HepG2 (cell line): ENCODE data around the gene TMED6. TPM values are rescaled to one million over a fixed set of nuclear protein-coding genes. Genes with fewer than 3 reads are reported as not detected.
A peak's percentile ranks its signal among the peaks of the same experiment; 100 is the strongest.

ENCODE experiments used
- AGO1 ChIP-seq: fragments of 200-400 bp; formaldehyde crosslinking; IDR thresholded peaks from 2 replicates; pipeline ENCODE4 v1.6.1; 2017; ENCODE audit warnings: mild to moderate bottlenecking, low read depth, low read length, moderate library complexity; ENCODE audit not compliant: poor library complexity, severe bottlenecking
- ATF7 ChIP-seq, 2 experiments: fragments of 450-650 bp in 1 of 2; sonication (generic) in 1 of 2; formaldehyde crosslinking in 1 of 2; IDR thresholded peaks; 2 replicates each; pipeline versions ENCODE4 v1.4.0 to v1.6.1; 2016 to 2020; ENCODE audit warnings: antibody characterized with exemption in 1 of 2, mild to moderate bottlenecking in 1 of 2, missing genetic modification reagents in 1 of 2
- BCL6 ChIP-seq: IDR thresholded peaks from 2 replicates; pipeline ENCODE4 v1.6.1; 2016; ENCODE audit warnings: missing genetic modification reagents, missing compliant biosample characterization
- CEBPB ChIP-seq: IDR thresholded peaks from 2 replicates; pipeline ENCODE4 v1.6.1; 2011; ENCODE audit warnings: low read depth, low read length, improper control_type of control experiment, borderline replicate concordance
- DBP ChIP-seq: sonication (generic); formaldehyde crosslinking; IDR thresholded peaks from 2 replicates; pipeline ENCODE4 v1.4.0; 2020; ENCODE audit warnings: missing genetic modification reagents; ENCODE audit errors: not compliant biosample characterization
- DNMT1 ChIP-seq: sonication (generic); formaldehyde crosslinking; IDR thresholded peaks from 2 replicates; pipeline ENCODE4 v1.5.1; 2020; ENCODE audit warnings: mild to moderate bottlenecking, missing genetic modification reagents
- HDAC2 ChIP-seq: sonication (generic); formaldehyde crosslinking; IDR thresholded peaks from 2 replicates; pipeline ENCODE4 v1.4.0; 2020; ENCODE audit warnings: missing genetic modification reagents
- HMGXB4 ChIP-seq, 2 experiments: sonication (generic) in 1 of 2; formaldehyde crosslinking in 1 of 2; IDR thresholded peaks; 2 replicates each; pipeline versions ENCODE4 v1.4.0 to v1.6.1; 2018 to 2020; ENCODE audit warnings: missing genetic modification reagents in 2 of 2, borderline replicate concordance in 1 of 2, low read depth in 1 of 2, mild to moderate bottlenecking in 1 of 2, missing biosample characterization in 1 of 2
- MAZ ChIP-seq, 2 experiments: sonication (generic) in 1 of 2; formaldehyde crosslinking in 1 of 2; IDR thresholded peaks; 2 replicates each; pipeline versions ENCODE4 v1.5.0 to v1.6.1; 2012 to 2020; ENCODE audit warnings: low read depth in 2 of 2, mild to moderate bottlenecking in 2 of 2, borderline replicate concordance in 1 of 2, improper control_type of control experiment in 1 of 2, low read length in 1 of 2, missing genetic modification reagents in 1 of 2, moderate library complexity in 1 of 2
- MTF1 ChIP-seq: sonication (generic); formaldehyde crosslinking; IDR thresholded peaks from 2 replicates; pipeline ENCODE4 v1.5.0; 2020; ENCODE audit warnings: missing genetic modification reagents
- RXRA ChIP-seq: sonication (generic); formaldehyde crosslinking; IDR thresholded peaks from 2 replicates; pipeline ENCODE4 v1.5.1; 2020; ENCODE audit warnings: missing genetic modification reagents
- SRSF1 ChIP-seq: fragments of 200-400 bp; formaldehyde crosslinking; optimal IDR thresholded peaks from 2 replicates; pipeline ENCODE3; 2017; ENCODE audit warnings: mild to moderate bottlenecking, low read depth, low read length, moderate library complexity
- XRCC5 ChIP-seq: fragments of 200-400 bp; formaldehyde crosslinking; optimal IDR thresholded peaks from 2 replicates; pipeline ENCODE3; 2017; ENCODE audit warnings: mild to moderate bottlenecking, low read length
- ZBTB1 ChIP-seq: sonication (generic); formaldehyde crosslinking; IDR thresholded peaks from 2 replicates; pipeline ENCODE4 v1.4.0; 2020; ENCODE audit warnings: missing genetic modification reagents, borderline replicate concordance
- ZNF124 ChIP-seq: sonication (generic); formaldehyde crosslinking; IDR thresholded peaks from 2 replicates; pipeline ENCODE4 v1.4.0; 2020; ENCODE audit warnings: missing genetic modification reagents
- ZNF17 ChIP-seq: sonication (generic); formaldehyde crosslinking; IDR thresholded peaks from 2 replicates; pipeline ENCODE4 v1.5.0; 2020; ENCODE audit warnings: mild to moderate bottlenecking, missing genetic modification reagents
- ZNF234 ChIP-seq: sonication (generic); formaldehyde crosslinking; conservative IDR thresholded peaks from 2 replicates; pipeline ENCODE4 v1.5.1; 2020; ENCODE audit warnings: mild to moderate bottlenecking, missing genetic modification reagents
- ZNF382 ChIP-seq: sonication (generic); formaldehyde crosslinking; IDR thresholded peaks from 2 replicates; pipeline ENCODE4 v1.5.0; 2020; ENCODE audit warnings: missing genetic modification reagents, mild to moderate bottlenecking, borderline replicate concordance
- ZNF576 ChIP-seq: sonication (generic); formaldehyde crosslinking; IDR thresholded peaks from 2 replicates; pipeline ENCODE4 v1.4.0; 2020; ENCODE audit warnings: mild to moderate bottlenecking, missing genetic modification reagents
- ZNF577 ChIP-seq: sonication (generic); formaldehyde crosslinking; IDR thresholded peaks from 2 replicates; pipeline ENCODE4 v1.4.0; 2020; ENCODE audit warnings: mild to moderate bottlenecking, low read depth, missing genetic modification reagents, borderline replicate concordance
- ZNF644 ChIP-seq: IDR thresholded peaks from 2 replicates; pipeline ENCODE4 v1.6.1; 2016; ENCODE audit warnings: low read depth
- ZNF652 ChIP-seq: IDR thresholded peaks from 2 replicates; pipeline ENCODE4 v1.6.1; 2016; ENCODE audit warnings: low read depth, borderline replicate concordance
- ZNF674 ChIP-seq: sonication (generic); formaldehyde crosslinking; IDR thresholded peaks from 2 replicates; pipeline ENCODE4 v1.5.0; 2020; ENCODE audit warnings: low read depth, mild to moderate bottlenecking, missing genetic modification reagents
- ZNF782 ChIP-seq: sonication (generic); formaldehyde crosslinking; IDR thresholded peaks from 2 replicates; pipeline ENCODE4 v1.4.0; 2020; ENCODE audit warnings: missing genetic modification reagents, mild to moderate bottlenecking, borderline replicate concordance
- ZSCAN31 ChIP-seq: sonication (generic); formaldehyde crosslinking; IDR thresholded peaks from 2 replicates; pipeline ENCODE4 v1.5.0; 2020; ENCODE audit warnings: low read depth, mild to moderate bottlenecking, missing genetic modification reagents
- polyA plus RNA-seq, 8 experiments: library from polyadenylated mRNA; depleted of rRNA in 3 of 8; stranded (reverse) in 7 of 8; unstranded in 1 of 8; fragments of >200 nt; fragmentation: Illumina TruSeq in 4 of 8; extraction: Trizol in 4 of 8; gene quantifications; 2 replicates each; pipeline versions ENCODE4 v1.2.1 to v1.2.3, GENCODE V29; 2011 to 2016; ENCODE audit warnings: low read depth in 4 of 8, missing spikeins in 1 of 8, mixed read lengths in 1 of 8; ENCODE audit not compliant: insufficient read depth in 1 of 8
- total RNA-seq, 5 experiments: library from RNA; depleted of rRNA; stranded (reverse); fragments of >200 nt; fragmentation: Illumina TruSeq; extraction: Trizol; gene quantifications; 2 replicates each; pipeline ENCODE4 v1.2.3, GENCODE V29; 2016; ENCODE audit warnings: low read depth in 1 of 5
- TF ChIP-seq, protein P1 (sequence below): sonication (generic); formaldehyde crosslinking; IDR thresholded peaks from 2 replicates; pipeline ENCODE4 v1.5.0; 2020; ENCODE audit warnings: missing genetic modification reagents, mild to moderate bottlenecking, borderline replicate concordance

TMED6 gene
- total and polyA plus RNA-seq, 2 of the 13 experiments (the other 11 are each of a cell fraction or from before 2014, with no cell fraction given) = 9.8 to 14.4 TPM

- TF ChIP-seq DBP (CRISPR knock-in tag) (no peak), ZNF17 (CRISPR knock-in tag) (no peak), BCL6 (CRISPR knock-in tag) (peak; percentile 85), MTF1 (no peak), ZNF644 (CRISPR knock-in tag) (peak; percentile 25), DNMT1 (CRISPR knock-in tag) (no peak), ATF7 (IDR thresholded peaks at IDR 0.05) (peak; percentile 93), ATF7 (CRISPR knock-in tag; IDR thresholded peaks at IDR 0.05) (peak; percentile 27; the same call in 1 of the 2 replicates), ZNF234 (CRISPR knock-in tag) (no peak), ZSCAN31 (CRISPR knock-in tag) (peak; percentile 78), ZNF652 (CRISPR knock-in tag) (no peak; the same call in 1 of the 2 replicates), ZNF124 (CRISPR knock-in tag) (peak; percentile 91), MAZ (IDR thresholded peaks at IDR 0.05; ENCODE audit: borderline replicate concordance, low read depth, low read length) (0 out of 2 replicates have a peak, but pooled peaks have one; percentile 43), MAZ (CRISPR knock-in tag; IDR thresholded peaks at IDR 0.05; ENCODE audit: low read depth) (peak; percentile 78), XRCC5 (peak; percentile 44), ZNF576 (CRISPR knock-in tag) (no peak), HMGXB4 (CRISPR knock-in tag; IDR thresholded peaks at IDR 0.05; ENCODE audit: borderline replicate concordance in 1 of 2, low read depth in 1 of 2) (peak; percentile 66 to 73; a peak in 3 of 4 replicates), RXRA (CRISPR knock-in tag) (no peak; the same call in 1 of the 2 replicates), ZBTB1 (CRISPR knock-in tag) (no peak), SRSF1 (no peak), ZNF674 (CRISPR knock-in tag) (no peak), ZNF577 (CRISPR knock-in tag) (no peak), ZNF382 (no peak), HDAC2 (peak; percentile 84), CEBPB (peak; percentile 97), AGO1 (no peak), ZNF782 (CRISPR knock-in tag) (no peak)
- TF ChIP-seq, protein P1, sequence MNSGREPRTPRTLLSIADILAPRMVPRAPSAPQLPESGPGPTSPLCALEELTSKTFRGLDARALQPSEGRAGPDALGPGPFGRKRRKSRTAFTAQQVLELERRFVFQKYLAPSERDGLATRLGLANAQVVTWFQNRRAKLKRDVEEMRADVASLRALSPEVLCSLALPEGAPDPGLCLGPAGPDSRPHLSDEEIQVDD = no peak
These were observed 44.8 kb upstream of the TMED6 start (continued) for GRCh38 chr16:69396187-69397061.
